IPS-NIHi7 (cell line): ENCODE results near the gene VPS52.
"Not testable (repeated sequence)": the region's sequence is repeated elsewhere in the genome, so short reads cannot be mapped to it uniquely, and the experiment has no call there.

Source experiments
- DNase-seq: peaks from one replicate; pipeline ENCODE4 v3.0.0; 2012; ENCODE audit warnings: mixed read lengths; ENCODE audit errors: extremely low spot score

Gene VPS52

DNA sequence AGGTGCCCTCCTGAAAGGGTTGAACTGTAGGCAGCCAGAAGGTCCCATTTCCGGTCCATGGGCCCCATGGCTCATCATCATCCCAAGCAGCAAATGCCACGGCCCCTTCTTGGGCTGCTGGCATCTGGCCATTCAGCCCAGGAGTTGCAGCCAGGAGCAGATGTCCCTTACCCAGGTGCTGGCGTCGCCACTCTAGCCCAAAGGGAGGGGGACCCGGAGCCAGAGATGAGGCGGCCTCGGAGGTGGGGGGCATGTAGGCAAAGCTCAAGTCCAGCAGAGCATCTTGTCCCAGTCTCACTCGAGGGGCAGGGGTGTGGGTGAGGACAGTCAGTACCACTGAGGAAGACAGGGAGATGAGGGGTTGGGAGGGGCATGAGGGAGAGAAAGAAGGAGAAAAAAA is 33.4 kb upstream of the VPS52 start:
- no peak for DNase-seq

DNA sequence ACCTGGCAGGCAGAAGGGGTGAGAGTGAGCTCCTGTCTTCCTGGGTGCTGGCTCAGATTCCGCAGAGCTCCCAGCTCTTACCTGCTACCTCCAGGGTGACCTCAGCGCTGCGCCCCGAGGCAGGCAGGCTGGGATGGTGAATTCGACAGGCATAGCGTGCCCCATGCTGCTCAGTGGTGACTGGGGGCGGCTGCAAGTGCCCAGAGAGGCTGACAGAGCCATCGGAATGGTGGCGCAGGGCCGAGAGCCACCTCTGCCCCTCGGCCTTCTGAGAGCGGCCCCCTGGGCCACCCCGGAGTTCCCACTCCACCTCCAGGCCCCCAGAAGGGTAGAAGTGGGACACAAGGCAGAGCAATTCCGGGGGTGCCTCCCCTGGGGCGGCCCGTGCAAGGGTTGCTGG is 32.5 kb upstream of the VPS52 start:
- DNase-seq, result no peak

DNA sequence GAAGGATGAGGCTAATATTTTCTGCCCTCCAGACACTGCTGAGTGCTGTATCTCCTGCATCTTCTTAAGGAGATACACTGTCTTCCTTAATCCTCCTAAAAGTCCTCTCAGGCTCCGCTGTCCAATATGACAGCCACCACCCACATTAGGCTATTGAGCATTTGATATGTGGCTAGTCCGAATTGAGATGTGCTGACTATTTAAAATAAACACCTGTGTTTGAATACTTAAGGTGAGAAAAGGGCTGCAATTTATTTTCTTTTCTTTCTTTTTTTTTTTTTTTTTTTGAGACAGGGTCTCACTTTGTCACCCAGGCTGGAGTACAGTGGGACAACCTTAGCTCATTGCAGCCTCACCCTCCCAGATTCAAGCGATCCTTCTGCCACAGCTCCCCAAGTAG is 30.2 kb upstream of the VPS52 start:
- DNase-seq, result no peak

DNA sequence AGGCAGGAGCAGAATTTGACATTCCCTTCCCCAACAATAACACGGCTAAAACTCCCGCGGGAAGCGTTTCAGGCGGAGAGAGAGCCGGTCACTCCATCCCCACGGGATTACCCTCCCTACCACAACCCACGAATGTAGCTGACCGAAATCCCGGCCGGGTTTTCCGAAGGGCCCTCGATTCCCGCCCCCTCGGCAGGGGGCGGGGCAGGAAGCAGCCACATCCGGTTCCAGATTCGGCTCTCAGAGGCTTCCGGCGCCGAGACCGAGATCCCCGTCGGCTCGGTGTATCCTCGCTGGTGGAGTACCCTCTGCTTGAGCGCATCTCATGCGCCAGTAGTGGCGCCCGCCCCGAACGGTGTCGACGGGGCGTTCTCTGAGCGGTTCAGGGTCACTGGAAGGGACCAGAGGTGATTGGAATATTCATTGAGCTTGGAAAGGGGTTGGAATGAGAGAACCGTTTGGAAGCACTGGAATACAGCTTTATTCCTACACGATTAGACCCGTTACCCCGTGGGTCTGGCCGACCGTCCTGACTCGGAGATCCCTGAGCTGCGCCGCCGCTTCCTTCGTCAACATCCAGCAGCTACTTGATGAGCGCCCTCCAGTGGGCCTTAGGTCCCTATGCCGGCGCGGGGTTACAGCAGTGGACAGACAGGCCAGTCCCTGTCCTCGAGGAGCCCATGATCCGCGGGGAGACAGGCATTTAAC is 27.7 kb upstream of the VPS52 start:
- peak; percentile 78 for DNase-seq

DNA sequence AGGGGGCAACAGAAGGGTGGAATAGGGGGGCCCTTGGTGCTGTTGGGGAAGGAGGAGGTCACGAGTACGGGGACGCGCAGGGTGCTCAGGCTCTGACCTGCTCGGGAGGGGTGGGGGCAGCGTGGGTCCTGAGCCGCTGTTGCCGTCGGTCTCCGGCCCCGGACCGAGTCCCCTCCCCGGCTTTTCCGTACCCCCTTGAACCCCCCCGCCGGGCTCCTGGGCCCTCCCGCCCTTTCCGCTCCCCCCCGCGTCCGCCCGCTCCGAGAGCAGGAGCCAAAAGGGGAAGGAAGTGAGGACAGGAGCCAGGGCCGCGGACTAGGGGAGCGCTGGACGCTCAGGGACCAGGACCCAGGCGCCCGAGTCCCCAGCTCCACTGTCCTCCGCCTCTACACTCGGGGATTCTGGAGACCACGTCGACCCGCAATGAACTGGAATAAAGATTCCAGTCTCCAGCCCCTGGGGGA is 27.1 kb upstream of the VPS52 start, which contains the start of gene RGL2:
RGL2 (minus strand) TSS at position 170 of the 464 bp plus-strand sequence. CDS start 332 bp downstream, outside the sequence.
- DNase-seq, result peak; percentile 31

DNA sequence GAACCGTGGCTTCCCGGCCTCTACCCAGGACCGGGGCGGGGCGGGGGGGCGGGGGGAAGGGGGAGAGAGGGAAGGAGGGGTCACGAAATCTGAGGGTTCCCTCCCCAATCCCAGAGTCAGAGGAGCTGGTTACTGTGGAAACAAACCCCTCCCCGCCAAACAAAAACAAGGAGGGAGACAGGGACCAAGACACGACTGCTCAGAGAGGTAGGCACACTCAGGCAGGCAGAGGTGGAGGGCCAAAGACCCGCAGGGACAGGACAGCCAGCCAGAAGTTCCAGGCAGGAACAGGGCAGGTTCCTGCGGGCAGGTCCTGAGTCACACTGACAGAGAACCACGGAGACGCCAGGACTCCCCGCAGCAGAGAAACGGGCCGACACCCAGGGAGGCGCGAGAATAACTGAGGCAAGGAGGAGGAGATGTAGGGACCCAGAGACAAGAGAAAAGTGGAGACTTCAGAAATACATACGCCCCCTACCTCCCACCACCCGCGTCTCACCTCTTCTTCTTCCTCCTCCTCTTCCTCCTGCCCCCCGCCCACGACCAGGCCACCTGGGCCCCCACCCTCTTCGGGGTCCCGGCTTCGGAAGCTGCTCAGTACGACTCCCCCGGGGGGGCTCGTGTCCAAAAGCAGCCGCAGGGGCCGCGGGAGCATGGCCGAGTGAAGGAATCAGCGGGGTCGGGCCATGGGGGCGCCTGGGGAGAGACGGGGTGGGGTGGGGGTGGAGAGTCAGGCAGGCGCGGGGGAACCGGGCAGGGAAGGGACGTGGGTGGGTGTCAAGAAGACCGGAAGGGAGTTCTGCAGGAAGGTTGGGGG is 26.5 kb upstream of the VPS52 start:
- peak; percentile 82 for DNase-seq

DNA sequence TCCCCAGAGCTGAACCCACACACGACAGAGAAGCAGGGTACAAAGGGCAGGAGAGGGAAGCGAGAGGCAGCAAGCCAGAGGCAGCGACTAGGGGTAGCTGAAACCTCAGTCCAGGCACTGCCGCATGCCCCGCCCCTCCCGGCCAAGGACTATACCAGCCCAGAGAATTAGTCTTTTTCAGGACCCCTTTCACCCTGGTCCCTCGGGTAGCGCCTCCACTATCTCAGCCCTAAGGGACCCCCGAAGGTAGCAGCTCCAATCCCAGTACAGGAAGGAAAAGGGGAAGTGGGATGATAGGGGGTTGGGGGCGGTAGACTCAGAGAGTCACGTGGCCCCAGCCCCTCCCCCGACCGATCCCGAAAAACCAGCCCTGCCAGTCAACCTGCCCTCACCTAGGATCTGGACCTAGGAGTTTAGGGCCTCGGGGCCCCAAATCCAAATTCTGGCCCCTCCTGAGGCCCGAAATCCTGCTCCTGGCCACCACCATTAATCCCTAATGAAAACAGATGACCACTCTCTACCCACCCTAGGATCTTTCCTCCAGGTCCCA is 25.8 kb upstream of the VPS52 start:
- DNase-seq, result peak; percentile 82

DNA sequence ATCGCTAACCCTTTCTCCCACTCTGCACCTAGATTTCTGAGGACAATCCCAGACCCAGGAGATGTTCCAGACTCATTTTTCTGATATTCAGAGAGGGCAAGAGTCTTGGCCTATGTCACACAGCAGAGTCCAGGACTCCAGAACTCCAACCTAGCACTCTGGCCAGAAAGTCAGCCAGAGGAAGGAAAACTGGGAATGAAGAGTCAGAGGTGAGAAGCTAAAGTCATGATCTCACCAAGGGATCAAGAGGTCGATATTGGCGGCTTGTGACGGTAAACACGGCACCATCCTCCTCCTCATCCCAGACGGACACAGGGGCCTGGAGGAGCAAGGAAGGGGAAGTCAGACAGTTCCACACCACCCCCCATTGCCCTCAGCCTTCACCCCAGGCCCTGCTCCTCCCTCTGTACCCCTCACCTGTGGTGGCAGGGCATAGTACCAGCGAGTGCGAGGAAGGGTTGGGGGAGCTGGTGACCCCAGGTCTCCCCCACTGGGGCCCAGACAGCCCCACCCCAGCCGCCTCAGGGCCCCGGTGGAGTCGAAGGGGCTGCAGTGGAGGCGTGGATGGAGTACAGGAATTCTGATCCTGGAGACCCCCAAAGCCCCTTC is 25.2 kb upstream of the VPS52 start:
- DNase-seq, result no peak

DNA sequence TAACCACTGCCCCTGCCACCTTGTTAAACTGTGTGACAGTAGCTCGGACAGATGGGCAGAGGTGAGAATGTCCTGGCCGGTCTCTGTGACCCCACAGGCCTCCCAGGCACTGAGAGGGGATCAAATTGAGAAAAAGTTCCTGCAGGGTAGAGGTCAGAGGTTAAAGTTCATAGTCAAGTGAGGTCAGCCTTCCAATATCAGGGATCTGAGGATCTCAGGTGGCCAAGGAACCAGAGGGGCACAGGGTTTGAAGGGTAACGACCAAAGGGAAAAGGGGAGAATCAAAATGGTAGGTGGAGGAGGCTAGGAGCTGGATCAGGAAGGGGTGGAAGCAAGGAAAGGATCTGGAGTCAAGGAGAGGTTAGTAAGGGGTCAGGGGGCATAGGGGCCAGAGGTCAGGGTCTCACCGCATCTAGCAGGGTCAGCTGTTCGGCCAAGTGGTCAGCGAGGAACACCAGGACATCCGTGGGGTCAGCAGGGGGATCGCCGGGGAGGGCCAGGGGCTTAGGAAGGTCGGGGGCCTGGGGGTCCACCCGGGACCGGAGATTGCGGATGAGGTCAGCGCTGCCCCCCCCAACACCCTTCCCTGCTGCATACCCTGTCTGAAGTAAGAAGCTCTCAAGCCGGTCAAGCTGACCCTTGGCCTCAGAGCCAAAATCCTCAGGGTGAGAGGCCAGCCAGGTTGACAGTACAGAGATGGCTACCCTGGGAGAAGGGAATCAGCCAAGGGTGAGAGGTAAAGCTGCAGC is 24.1 kb upstream of the VPS52 start:
- DNase-seq, result no peak

DNA sequence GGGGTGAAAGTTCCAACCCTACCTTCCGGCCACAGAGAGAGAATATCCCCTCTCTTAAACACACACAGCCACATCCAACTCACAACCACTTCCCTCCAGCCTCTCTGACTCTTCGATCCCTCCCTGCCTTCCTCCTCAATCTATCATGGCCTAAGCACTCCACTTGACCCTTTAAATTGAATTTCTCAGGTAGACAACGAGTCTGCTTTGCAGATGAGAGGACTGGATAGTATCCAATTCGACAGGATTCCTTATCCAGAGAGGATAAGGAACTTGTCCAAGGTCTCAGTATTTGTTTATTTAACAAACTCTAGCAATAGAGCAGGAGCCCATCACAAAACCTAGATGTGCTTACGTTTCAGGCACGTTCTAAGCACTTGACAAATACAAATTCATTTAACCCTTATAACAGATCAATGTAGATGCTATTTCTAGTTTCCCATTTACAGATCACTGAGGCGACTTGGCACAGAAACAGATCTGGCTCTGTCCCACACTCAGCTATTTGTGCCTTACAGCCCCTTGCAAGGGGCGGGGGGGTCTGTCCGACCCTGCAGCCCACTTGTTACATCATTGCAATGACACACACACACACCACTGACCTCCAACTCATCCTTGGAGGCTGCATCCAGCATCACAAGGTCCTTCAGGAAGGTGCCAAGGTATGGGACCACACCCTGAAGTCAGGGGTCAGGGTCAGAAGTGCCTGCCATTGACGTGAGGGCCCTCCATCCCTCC is 22.6 kb upstream of the VPS52 start:
- DNase-seq, result no peak

DNA sequence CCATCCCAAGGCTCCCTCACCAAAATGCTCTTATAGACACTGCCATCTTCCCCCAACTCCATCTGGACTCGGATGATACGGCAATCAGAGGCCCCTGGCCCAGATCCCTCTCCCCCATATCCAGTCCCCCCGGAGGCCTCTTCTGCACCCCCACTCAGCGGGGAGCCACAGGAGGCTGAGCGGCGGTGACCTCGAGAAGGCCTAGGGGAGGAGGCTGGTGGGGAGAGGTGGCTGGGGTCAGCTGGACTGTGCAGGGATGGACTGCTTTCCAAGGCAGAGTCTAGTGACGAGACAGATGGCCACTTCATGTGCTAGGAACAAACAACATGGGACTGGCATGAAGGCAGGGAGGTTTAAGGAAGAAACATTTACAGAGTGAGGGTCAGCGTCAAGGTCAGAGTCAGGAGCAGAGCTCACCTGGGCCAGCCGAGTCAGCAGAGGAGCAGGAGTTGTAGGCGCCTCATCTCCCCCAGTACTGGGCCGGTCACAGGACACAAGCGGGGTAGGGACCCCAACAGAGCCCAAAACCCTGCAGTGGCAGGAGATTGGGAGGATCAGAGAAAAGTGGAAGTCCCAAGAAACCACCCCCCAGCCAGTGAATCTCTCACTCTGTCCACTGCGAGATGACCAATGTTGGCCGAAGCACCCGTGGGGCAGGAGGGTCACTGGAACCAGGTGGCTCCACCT is 21.5 kb upstream of the VPS52 start:
- no peak for DNase-seq

DNA sequence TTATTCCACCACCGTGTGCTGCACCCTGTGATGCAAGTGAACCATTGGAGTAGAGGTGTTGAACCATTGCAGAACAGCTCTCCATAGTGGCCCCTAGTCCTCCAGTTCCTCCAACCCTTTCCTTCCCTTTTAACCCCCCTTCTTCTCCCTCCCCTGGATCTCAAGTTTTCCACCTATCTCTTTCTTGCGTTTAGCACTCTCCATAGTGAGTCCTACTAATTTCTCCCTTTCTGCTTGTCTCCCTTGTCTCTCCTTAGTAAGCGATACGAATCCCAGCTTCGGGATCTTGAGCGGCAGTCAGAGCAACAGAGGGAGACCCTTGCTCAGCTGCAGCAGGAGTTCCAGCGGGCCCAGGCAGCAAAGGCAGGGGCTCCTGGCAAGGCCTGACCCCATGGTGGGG is 18.8 kb upstream of the VPS52 start:
- no peak for DNase-seq

DNA sequence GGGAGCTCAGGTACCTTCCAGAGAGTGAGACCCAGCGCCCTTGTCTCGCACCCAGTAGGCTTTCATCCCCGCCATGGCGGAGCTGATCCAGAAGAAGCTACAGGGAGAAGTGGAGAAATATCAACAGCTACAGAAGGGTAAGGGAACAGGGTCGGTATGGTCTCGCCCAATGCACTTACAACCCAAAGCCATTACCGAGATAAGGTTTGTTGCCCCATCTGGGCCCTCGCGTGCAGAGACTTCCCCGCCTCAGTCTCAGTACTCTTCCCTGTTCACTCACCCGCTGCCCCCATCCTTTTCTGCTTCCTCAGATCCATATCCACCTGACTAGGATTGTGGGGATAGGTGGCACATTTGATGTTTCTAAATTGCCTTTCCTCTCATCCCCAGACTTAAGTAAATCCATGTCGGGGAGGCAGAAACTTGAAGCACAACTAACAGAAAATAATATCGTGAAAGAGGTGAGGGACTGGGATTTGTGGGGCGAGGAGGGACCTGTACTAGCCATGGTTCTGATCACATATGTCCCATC is 18.2 kb upstream of the VPS52 start:
- DNase-seq, result no peak

DNA sequence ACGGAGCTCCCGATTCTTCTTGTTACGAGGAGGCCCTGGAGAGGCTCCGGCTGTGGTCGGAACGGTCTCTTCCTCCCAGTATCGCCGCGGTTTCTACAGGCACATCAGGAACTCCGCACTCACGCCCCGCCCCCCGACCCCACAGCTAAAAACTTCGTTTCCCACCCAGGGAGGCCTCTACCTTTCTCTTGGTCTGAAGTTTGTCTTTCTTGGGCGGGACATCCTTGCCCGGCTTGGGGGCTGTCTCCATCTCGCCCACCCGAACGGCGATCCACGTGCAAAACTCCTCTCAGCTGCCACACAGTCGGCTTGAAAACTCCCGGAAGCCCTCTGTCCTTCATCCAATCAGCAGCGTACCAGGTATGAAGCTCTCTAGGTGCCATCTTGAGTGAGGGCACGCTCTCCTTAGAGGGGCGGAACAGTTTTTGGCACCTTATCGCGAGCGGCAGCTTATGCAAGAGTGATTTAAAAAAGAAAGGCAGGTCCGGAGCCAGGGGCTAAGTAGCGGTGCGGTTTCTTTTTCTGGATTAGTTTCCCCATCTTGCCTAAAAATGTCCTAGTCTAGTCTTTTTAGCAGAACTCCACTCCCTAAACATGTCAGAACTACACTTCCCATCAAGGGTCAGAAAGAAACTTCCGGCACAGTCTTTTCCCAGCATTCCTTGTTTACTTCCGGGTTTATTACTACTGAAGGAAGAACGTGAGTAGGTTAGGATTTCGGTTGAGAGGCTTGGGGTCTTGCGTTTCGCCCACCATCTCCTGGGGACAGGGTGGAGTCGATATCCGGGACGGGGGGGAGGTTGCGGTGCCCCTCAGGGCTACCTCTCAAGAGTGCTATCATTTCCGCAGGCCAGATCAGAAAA is 17.5 kb upstream of the VPS52 start, which contains the start of the genes PFDN6 and WDR46:
PFDN6 (plus strand) TSS at position 681 of the 863 bp plus-strand sequence. CDS start 256 bp downstream, outside the sequence.
WDR46 (minus strand) TSS at position 319 of the 863 bp plus-strand sequence; CDS start at position 250, 69 bp downstream.
- DNase-seq, result peak; percentile 89

DNA sequence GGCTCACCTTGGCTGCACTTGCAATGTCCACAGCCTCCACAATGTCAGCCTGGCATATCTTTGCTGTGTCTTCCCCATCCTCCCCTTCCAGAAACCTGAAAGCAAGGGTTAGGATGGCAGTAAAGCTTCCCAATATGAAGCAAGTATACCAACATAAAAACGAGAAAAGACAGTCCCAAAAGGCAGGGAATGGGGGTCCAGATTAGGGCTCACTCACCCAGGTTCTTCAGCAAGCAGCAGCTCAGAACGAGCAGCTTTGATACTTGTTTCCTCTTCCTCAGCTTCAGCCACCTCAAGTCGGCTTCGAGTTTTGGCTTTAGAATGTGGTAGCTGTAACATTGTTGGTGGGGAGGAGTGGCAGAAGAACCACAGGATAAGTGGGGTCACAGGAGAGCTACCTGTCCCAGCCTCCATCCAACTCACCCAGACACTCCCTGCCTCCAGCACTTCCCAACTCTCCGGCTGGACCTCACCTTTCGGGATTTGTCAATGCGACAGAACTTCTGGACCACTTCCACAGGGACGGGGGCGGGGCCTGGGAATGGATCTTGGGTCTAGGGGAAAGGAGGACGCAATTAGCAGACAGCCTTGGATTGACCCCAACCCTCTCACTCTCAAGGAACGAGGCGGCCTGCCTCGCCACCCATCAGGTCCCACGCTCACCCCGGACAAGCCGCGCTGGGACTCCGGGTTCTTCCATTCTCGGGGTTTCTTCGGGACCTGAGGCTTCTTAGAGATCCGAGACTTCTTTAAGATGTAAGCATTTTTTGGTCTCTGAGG is 16.7 kb upstream of the VPS52 start:
- DNase-seq, result no peak

DNA sequence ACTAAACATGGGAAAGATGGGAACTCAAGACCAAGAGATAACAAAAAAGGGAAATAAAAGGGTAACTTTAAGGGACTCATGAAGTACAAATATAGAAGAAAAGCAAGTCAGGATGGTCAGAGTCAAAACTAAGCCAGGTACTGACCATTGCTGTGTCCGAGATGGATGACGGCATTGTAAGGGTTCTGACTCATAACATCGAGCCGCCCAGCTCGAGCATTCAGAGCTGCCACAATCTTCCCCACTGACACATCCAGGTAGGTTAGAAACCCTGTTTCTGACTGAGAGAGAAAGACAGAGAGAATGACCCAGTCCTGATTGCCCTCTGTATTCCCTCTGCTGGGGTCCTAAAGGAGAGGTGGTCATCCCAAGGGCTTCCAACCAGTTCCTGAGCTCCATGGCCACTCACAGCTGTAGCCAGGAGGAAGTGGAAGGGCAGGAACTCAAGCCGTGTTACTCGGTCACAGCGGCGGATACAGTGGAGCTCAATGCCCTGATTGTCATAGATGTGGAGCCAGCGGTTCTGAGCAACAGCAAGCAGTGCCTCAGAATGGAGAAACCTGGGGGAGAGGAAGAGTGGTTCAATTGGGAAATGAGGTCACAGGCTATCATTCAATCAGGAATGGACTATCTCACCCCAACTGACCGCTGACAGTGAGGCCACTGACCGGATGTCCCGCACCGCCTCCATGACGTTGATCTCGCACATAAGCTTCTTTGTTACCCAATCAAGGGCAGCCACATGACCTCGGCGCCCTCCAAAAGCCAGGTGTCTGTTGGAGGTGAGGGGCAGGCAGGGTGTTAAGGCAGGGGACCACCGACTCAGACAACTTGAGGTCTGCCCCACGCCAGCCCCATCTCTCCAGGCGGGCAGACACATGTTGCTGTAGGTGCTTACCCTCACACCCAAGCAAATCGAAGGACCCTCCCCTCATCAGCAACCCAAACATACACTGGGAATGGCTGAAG is 15.6 kb upstream of the VPS52 start:
- DNase-seq, result no peak

DNA sequence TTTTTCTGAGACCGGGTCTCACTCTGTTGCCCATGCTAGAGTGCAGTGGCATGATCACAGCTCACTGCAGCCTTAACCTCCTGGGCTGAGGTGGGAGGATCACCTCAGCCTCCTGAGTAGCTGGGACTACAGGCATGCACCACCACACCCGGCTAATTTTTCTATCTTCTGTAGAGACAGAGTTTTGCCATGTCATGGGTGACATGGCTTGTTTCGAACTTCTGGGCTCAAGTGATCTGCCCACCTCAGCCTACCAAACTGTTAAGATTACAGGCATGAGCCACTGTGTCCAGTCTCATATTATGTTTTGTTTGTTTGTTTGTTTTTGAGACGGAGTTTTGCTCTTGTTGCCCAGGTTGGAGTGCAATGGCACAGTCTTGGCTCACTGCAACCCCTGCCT is 13.5 kb upstream of the VPS52 start:
- DNase-seq, result not testable (repeated sequence)
